Stimulated activated CD4-positive, alpha-beta T cell treated with anti-CD3 and anti-CD28 coated beads, Interleukin-2, amount 100 ng/mL, for 4 hours (primary cell): Measurements from ENCODE around the gene IQGAP2.

ENCODE experiments used
- DNase-seq: peaks from one replicate; pipeline ENCODE4 v3.0.0-alpha.2; 2020; ENCODE audit warnings: low read depth

IQGAP2 gene

GRCh38 chr5:76477571-76477970, 74.5 kb downstream of the IQGAP2 start:
- DNase-seq, result no peak

GRCh38 chr5:76479281-76479680, 76.2 kb downstream of the IQGAP2 start:
- no peak for DNase-seq

- DNase-seq, result no peak
Observed at GRCh38 chr5:76479973-76480667, 77.0 kb downstream of the IQGAP2 start.

GRCh38 chr5:76482984-76483383, 79.9 kb downstream of the IQGAP2 start:
- DNase-seq, result no peak

- DNase-seq, result no peak
Observed at GRCh38 chr5:76483433-76483832, 80.3 kb downstream of the IQGAP2 start.

- DNase-seq, result no peak
Observed at GRCh38 chr5:76483881-76484280, 80.8 kb downstream of the IQGAP2 start.

GRCh38 chr5:76485511-76485910, 82.4 kb downstream of the IQGAP2 start:
- no peak for DNase-seq

GRCh38 chr5:76487386-76487785, 84.3 kb downstream of the IQGAP2 start:
- no peak for DNase-seq

- no peak for DNase-seq
Observed at GRCh38 chr5:76487821-76488220, 84.7 kb downstream of the IQGAP2 start.

- DNase-seq, result no peak
Observed at GRCh38 chr5:76488969-76489368, 85.9 kb downstream of the IQGAP2 start.

GRCh38 chr5:76489877-76490688, 87.0 kb downstream of the IQGAP2 start:
- no peak for DNase-seq

- no peak for DNase-seq
Observed at GRCh38 chr5:76490960-76491359, 87.9 kb downstream of the IQGAP2 start.

GRCh38 chr5:76492819-76493189, 89.7 kb downstream of the IQGAP2 start:
- no peak for DNase-seq

GRCh38 chr5:76493190-76493837, 90.2 kb downstream of the IQGAP2 start:
- no peak for DNase-seq

GRCh38 chr5:76494201-76494600, 91.1 kb downstream of the IQGAP2 start:
- DNase-seq, result no peak

GRCh38 chr5:76495870-76496269, 92.8 kb downstream of the IQGAP2 start:
- DNase-seq, result no peak

GRCh38 chr5:76497065-76497460, 94.0 kb downstream of the IQGAP2 start:
- no peak for DNase-seq

- no peak for DNase-seq
Observed at GRCh38 chr5:76497986-76498717, 95.1 kb downstream of the IQGAP2 start.

GRCh38 chr5:76499507-76500161, 96.5 kb downstream of the IQGAP2 start:
- no peak for DNase-seq

GRCh38 chr5:76500633-76501393, 97.7 kb downstream of the IQGAP2 start:
- no peak for DNase-seq

GRCh38 chr5:76503929-76504328, 100.8 kb downstream of the IQGAP2 start:
- no peak for DNase-seq
